ENCODE results near the gene MMP28.
"Not testable (repeated sequence)": the region's sequence is repeated elsewhere in the genome, so short reads cannot be mapped to it uniquely, and the experiment has no call there.

GRCh38 chr17:35751541-35751940 lies 43.9 kb downstream of the MMP28 start:
- TF ChIP-seq CTCF (conservative IDR thresholded peaks at IDR 0.05); EZH2 (IDR thresholded peaks at IDR 0.05; ENCODE audit: low read depth): not testable (repeated sequence)
